ENCODE data around the gene HIPK4. TPM values are rescaled to one million over a fixed set of nuclear protein-coding genes. Genes with fewer than 3 reads are reported as not detected.
A peak's percentile ranks its signal among the peaks of the same experiment; 100 is the strongest.

HIPK4 gene
- total and polyA plus RNA-seq, 2 experiments from 2014 or later, result 0.21 to 0.52 TPM

- Mint-ChIP-seq H3K36me3 (ENCODE audit: low read depth) (peaks cover 2% of the 10 kb centered on the region; the same call in 1 of the 3 replicates), H3K4me1 (peaks cover 23% of the 10 kb centered on the region), H3K27me3 (ENCODE audit: insufficient read depth, low read depth, poor library complexity) (peaks cover 16% of the 10 kb centered on the region), H3K9me3 (no peaks in the 10 kb centered on the region; the same call in 1 of the 3 replicates), H3K4me3 (peak overlapping the region; percentile 80), H3K27ac (no peak overlapping the region)
- Histone ChIP-seq H3K9me2 (ENCODE audit: insufficient read depth) (no peaks in the 10 kb centered on the region), H3K4me3 (peak overlapping the region; percentile 79), H2AFZ (peak overlapping the region; percentile 94), H4K20me1 (replicated peaks; ENCODE audit: insufficient read depth) (no peaks in the 10 kb centered on the region), H3F3A (replicated peaks; ENCODE audit: low read depth) (peaks cover 8% of the 10 kb centered on the region), H3K4me1 (ENCODE audit: insufficient read depth) (peaks cover 6% of the 10 kb centered on the region; the same call in 1 of the 2 replicates), H3K36me3 (ENCODE audit: insufficient read depth) (no peaks in the 10 kb centered on the region), H3K4me2 (peak overlapping the region; percentile 93), H3K27me3 (ENCODE audit: insufficient read depth) (peaks cover 8% of the 10 kb centered on the region), H3K79me2 (replicated peaks; ENCODE audit: insufficient read depth) (no peaks in the 10 kb centered on the region), H3K27ac (ENCODE audit: low read depth) (no peak overlapping the region)
- ATAC-seq (peak; percentile 75), DNase-seq (ENCODE audit: low spot score) (peak; percentile 99)
- peak; percentile 34; the same call in 1 of the 2 replicates for TF ChIP-seq CREB1 (CRISPR knock-in tag; IDR thresholded peaks at IDR 0.05; ENCODE audit: low read depth)
- TF ChIP-seq ZNF331 (CRISPR knock-in tag; IDR thresholded peaks at IDR 0.05; ENCODE audit: low read depth), result no peak
- TF ChIP-seq POLR2AphosphoS5 (IDR thresholded peaks at IDR 0.05; ENCODE audit: low read depth), result peak; percentile 39; the same call in 1 of the 2 replicates
Observed at GRCh38 chr19:40403262-40403984, 13.4 kb upstream of the HIPK4 start.

GRCh38 chr19:40400559-40400958 lies 10.6 kb upstream of the HIPK4 start:
- Histone ChIP-seq H3K79me2 (replicated peaks; ENCODE audit: insufficient read depth) (no peaks in the 10 kb centered on the region), H3K36me3 (ENCODE audit: insufficient read depth) (no peaks in the 10 kb centered on the region), H3F3A (replicated peaks; ENCODE audit: low read depth) (peaks cover 8% of the 10 kb centered on the region), H3K4me3 (no peak overlapping the region), H4K20me1 (replicated peaks; ENCODE audit: insufficient read depth) (no peaks in the 10 kb centered on the region), H3K27ac (ENCODE audit: low read depth) (no peak overlapping the region), H2AFZ (no peak overlapping the region), H3K9me2 (ENCODE audit: insufficient read depth) (no peaks in the 10 kb centered on the region), H3K4me1 (ENCODE audit: insufficient read depth) (peaks cover 6% of the 10 kb centered on the region; the same call in 1 of the 2 replicates), H3K27me3 (ENCODE audit: insufficient read depth) (peaks cover 16% of the 10 kb centered on the region), H3K4me2 (no peak overlapping the region)
- H3K9me3 Mint-ChIP-seq, result no peaks in the 10 kb centered on the region; the same call in 1 of the 3 replicates
- no peak overlapping the region for H3K27ac Mint-ChIP-seq
- H3K27me3 Mint-ChIP-seq (ENCODE audit: insufficient read depth, low read depth, poor library complexity), result peaks cover 30% of the 10 kb centered on the region
- H3K4me1 Mint-ChIP-seq, result peaks cover 21% of the 10 kb centered on the region
- peaks cover 2% of the 10 kb centered on the region; the same call in 1 of the 3 replicates for H3K36me3 Mint-ChIP-seq (ENCODE audit: low read depth)
- no peak overlapping the region; the same call in 2 of the 3 replicates for H3K4me3 Mint-ChIP-seq
- ATAC-seq (no peak), DNase-seq (ENCODE audit: low spot score) (no peak)
- no peak for TF ChIP-seq ETS1 (IDR thresholded peaks at IDR 0.05)
- TF ChIP-seq EZH2 (IDR thresholded peaks at IDR 0.05; ENCODE audit: low read depth, unreplicated experiment), result no peak
- no peak for TF ChIP-seq ZNF114 (CRISPR knock-in tag; IDR thresholded peaks at IDR 0.05)
- TF ChIP-seq NANOG (IDR thresholded peaks at IDR 0.05; ENCODE audit: borderline replicate concordance), result no peak
- TF ChIP-seq JUNB (IDR thresholded peaks at IDR 0.05; ENCODE audit: unreplicated experiment), result no peak
- TF ChIP-seq REST (IDR thresholded peaks at IDR 0.05; ENCODE audit: unreplicated experiment), result no peak
- no peak for TF ChIP-seq ZNF462 (CRISPR knock-in tag; IDR thresholded peaks at IDR 0.05)
- TF ChIP-seq STAT1 (IDR thresholded peaks at IDR 0.05; ENCODE audit: unreplicated experiment), result no peak
